Activated CD4-positive, CD25-positive, alpha-beta regulatory T cell (primary cell): ENCODE measurements around the gene CST4.
"Not testable (repeated sequence)": the region's sequence is repeated elsewhere in the genome, so short reads cannot be mapped to it uniquely, and the experiment has no call there.

Experiments used
- DNase-seq, 4 experiments: peaks; one replicate each; lab custom pipeline; 2025; lab: John Stamatoyannopoulos, UW

The CST4 gene

GRCh38 chr20:23687986-23688385 is 852 bp downstream of the CST4 start:
- no peak for DNase-seq

GRCh38 chr20:23686046-23686750 is 2.6 kb downstream of the CST4 start:
- DNase-seq, result no peak

- DNase-seq, result not testable (repeated sequence)
Observed at GRCh38 chr20:23685529-23685896, 3.3 kb downstream of the CST4 start.

- DNase-seq, result no peak
Observed at GRCh38 chr20:23684261-23684660, 4.6 kb downstream of the CST4 start.

GRCh38 chr20:23683807-23684206 is 5.0 kb downstream of the CST4 start:
- no peak for DNase-seq

GRCh38 chr20:23683281-23683680 is 5.6 kb downstream of the CST4 start:
- DNase-seq, result no peak

- no peak for DNase-seq
Observed at GRCh38 chr20:23680146-23680545, 8.7 kb downstream of the CST4 start.

- DNase-seq, result no peak
Observed at GRCh38 chr20:23679133-23680092, 9.4 kb downstream of the CST4 start.

GRCh38 chr20:23673209-23673608 is 15.6 kb downstream of the CST4 start:
- DNase-seq, result no peak

GRCh38 chr20:23672158-23672557 is 16.7 kb downstream of the CST4 start:
- no peak for DNase-seq

GRCh38 chr20:23671479-23671878 is 17.4 kb downstream of the CST4 start:
- no peak for DNase-seq

GRCh38 chr20:23670361-23670760 is 18.5 kb downstream of the CST4 start:
- no peak for DNase-seq

GRCh38 chr20:23669866-23670265 is 19.0 kb downstream of the CST4 start:
- DNase-seq, result no peak

GRCh38 chr20:23669327-23669726 is 19.5 kb downstream of the CST4 start:
- DNase-seq, result no peak

- no peak for DNase-seq
Observed at GRCh38 chr20:23668477-23668951, 20.3 kb downstream of the CST4 start.

- no peak for DNase-seq
Observed at GRCh38 chr20:23667666-23668065, 21.2 kb downstream of the CST4 start.

GRCh38 chr20:23666698-23667097 is 22.1 kb downstream of the CST4 start:
- no peak for DNase-seq

GRCh38 chr20:23666189-23666588 is 22.6 kb downstream of the CST4 start:
- DNase-seq, result no peak

GRCh38 chr20:23664954-23665353 is 23.9 kb downstream of the CST4 start:
- no peak for DNase-seq

- not testable (repeated sequence) for DNase-seq
Observed at GRCh38 chr20:23664046-23664445, 24.8 kb downstream of the CST4 start.

GRCh38 chr20:23663180-23663579 is 25.7 kb downstream of the CST4 start:
- DNase-seq, result no peak

GRCh38 chr20:23662276-23662870 is 26.5 kb downstream of the CST4 start:
- DNase-seq, result no peak

- DNase-seq, result no peak
Observed at GRCh38 chr20:23661002-23661429, 27.8 kb downstream of the CST4 start.
